Measurements from ENCODE around the gene XKR8.

- TF ChIP-seq CTCF (IDR thresholded peaks at IDR 0.05) (no peak), EP300 (IDR thresholded peaks at IDR 0.05) (no peak), POLR2A (IDR thresholded peaks at IDR 0.05) (no peak)
These were observed 8.9 kb downstream of the XKR8 start for GRCh38 chr1:27968692-27969091.
